Measurements from ENCODE around the gene TSPY3. TPM values are rescaled to one million over a fixed set of nuclear protein-coding genes. Genes with fewer than 3 reads are reported as not detected.
"Not testable (repeated sequence)": the region's sequence is repeated elsewhere in the genome, so short reads cannot be mapped to it uniquely, and the experiment has no call there.

Gene TSPY3
- not detected for total RNA-seq

DNA sequence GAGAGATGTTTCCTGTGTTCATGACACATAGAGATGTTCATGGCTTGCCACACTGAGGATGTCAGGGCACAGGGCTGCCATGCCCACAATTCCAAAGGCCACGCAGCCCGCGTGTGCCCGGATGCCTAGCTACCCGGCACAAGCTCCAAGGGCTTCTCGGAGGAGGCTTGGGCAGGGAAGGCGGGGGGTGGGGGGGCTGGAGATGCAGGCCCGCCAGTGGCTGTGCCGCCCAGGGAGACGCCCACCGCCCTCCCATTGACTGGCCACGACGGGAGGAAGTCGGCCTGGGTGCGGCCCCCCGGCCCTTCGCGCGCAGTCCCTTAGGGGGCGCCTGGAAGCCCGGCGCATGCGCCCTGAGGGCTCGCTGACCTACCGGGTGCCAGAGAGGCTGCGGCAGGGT, at the start of gene TSPY3:
TSS of gene TSPY3 (plus strand) at position 301 of the 400 bp plus-strand sequence. CDS start at position 347, 46 bp downstream.
- H3K9me3 Mint-ChIP-seq; H3K4me3 Mint-ChIP-seq; CTCF ChIA-PET; POLR2A ChIA-PET; H3K27ac Mint-ChIP-seq; DNase-seq; H3K27me3 Mint-ChIP-seq; H3K4me1 Mint-ChIP-seq; H3K36me3 Mint-ChIP-seq (ENCODE audit: low read depth): not testable (repeated sequence)

GRCh38 chrY:9357497-9357896, 40.7 kb upstream of the TSPY3 start, which contains the start of gene TSPY8:
Gene TSPY8, plus strand, starts transcription at chrY:9357797. Its CDS starts 46 bp downstream, at chrY:9357843.
- H3K4me3 Mint-ChIP-seq; H3K27me3 Mint-ChIP-seq; CTCF ChIA-PET; DNase-seq; H3K4me1 Mint-ChIP-seq; H3K36me3 Mint-ChIP-seq (ENCODE audit: low read depth); POLR2A ChIA-PET; H3K27ac Mint-ChIP-seq; H3K9me3 Mint-ChIP-seq: not testable (repeated sequence)

DNA sequence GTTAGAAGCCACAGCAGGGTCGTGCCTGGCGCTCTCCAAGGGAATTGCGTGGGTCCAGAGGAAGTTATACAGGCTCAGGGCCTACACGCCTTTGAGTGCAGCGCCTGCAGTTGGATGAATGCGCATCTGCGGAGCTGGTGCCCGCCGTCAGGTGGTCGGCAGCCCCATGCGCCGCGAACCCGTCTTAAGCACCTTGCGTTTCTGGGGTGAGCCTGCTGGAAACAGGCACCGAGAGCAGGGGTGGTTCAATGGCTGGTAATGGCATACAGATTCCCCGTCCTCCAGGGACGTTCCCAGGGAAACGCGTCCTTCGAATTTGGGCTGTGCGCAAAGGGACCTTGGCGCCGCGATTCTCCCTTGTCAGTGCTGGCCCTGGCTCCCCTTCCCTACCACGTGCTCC, 1.7 kb upstream of the TSPY3 start:
- not testable (repeated sequence) for H3K4me3 Mint-ChIP-seq

More for the DNA sequence above, 1.7 kb upstream of the TSPY3 start:
- H3K36me3 Mint-ChIP-seq (ENCODE audit: low read depth); H3K27me3 Mint-ChIP-seq; POLR2A ChIA-PET; H3K27ac Mint-ChIP-seq; H3K4me1 Mint-ChIP-seq; H3K9me3 Mint-ChIP-seq; CTCF ChIA-PET: not testable (repeated sequence)
- peak; percentile 5 for DNase-seq

Other genes starting within 250 kb of the TSPY3 start
- gene TSPY4, start 61.0 kb upstream of the TSPY3 start, total RNA-seq, result not detected
- gene TSPY8, start 40.6 kb upstream of the TSPY3 start, total RNA-seq, result not detected
- gene TSPY1, start 68.5 kb downstream of the TSPY3 start, total RNA-seq, result not detected
- not detected for gene TSPY9, start 88.8 kb downstream of the TSPY3 start, total RNA-seq
- gene TSPY10, start 129.5 kb downstream of the TSPY3 start, total RNA-seq, result not detected